Stimulated activated CD4-positive, alpha-beta T cell treated with anti-CD3 and anti-CD28 coated beads, Interleukin-15, amount 100 ng/mL, for 48 hours (primary cell): Measurements from ENCODE around the gene CDC73.
"Not testable (repeated sequence)": the region's sequence is repeated elsewhere in the genome, so short reads cannot be mapped to it uniquely, and the experiment has no call there.

Experiments
- DNase-seq, 2 donors: peaks; one replicate each; pipeline ENCODE4 v3.0.0-alpha.2; 2020; ENCODE audit warnings: low read depth in 2 of 2

CDC73 gene

GRCh38 chr1:193181536-193181935, 59.7 kb downstream of the CDC73 start:
- no peak for DNase-seq

GRCh38 chr1:193181985-193182384, 60.2 kb downstream of the CDC73 start:
- no peak for DNase-seq

GRCh38 chr1:193183019-193183627, 61.3 kb downstream of the CDC73 start:
- DNase-seq = no peak

GRCh38 chr1:193184776-193185175, 62.9 kb downstream of the CDC73 start:
- DNase-seq = no peak

GRCh38 chr1:193185211-193185610, 63.4 kb downstream of the CDC73 start:
- no peak for DNase-seq

- DNase-seq = no peak
Observed at GRCh38 chr1:193185901-193186731, 64.3 kb downstream of the CDC73 start, which contains the start of gene B3GALT2. Gene B3GALT2 (minus strand): TSS chr1:193186613. CDS start chr1:193181562, 5,051 bp downstream.

GRCh38 chr1:193187114-193187513, 65.3 kb downstream of the CDC73 start:
- no peak for DNase-seq

GRCh38 chr1:193188915-193189314, 67.1 kb downstream of the CDC73 start:
- not testable (repeated sequence) for DNase-seq

GRCh38 chr1:193189442-193190095, 67.7 kb downstream of the CDC73 start:
- DNase-seq = no peak

- DNase-seq = no peak
Observed at GRCh38 chr1:193190096-193190744, 68.4 kb downstream of the CDC73 start.

GRCh38 chr1:193192586-193192985, 70.8 kb downstream of the CDC73 start:
- DNase-seq = no peak

GRCh38 chr1:193199940-193200339, 78.1 kb downstream of the CDC73 start:
- no peak for DNase-seq

- no peak for DNase-seq
Observed at GRCh38 chr1:193201021-193201420, 79.2 kb downstream of the CDC73 start.

GRCh38 chr1:193210996-193211395, 89.2 kb downstream of the CDC73 start:
- no peak for DNase-seq

GRCh38 chr1:193211539-193211938, 89.7 kb downstream of the CDC73 start:
- DNase-seq = no peak

GRCh38 chr1:193212637-193213036, 90.8 kb downstream of the CDC73 start:
- DNase-seq = no peak

- no peak for DNase-seq
Observed at GRCh38 chr1:193213998-193214397, 92.2 kb downstream of the CDC73 start.

- no peak for DNase-seq
Observed at GRCh38 chr1:193216920-193217319, 95.1 kb downstream of the CDC73 start.

- no peak for DNase-seq
Observed at GRCh38 chr1:193219391-193219790, 97.6 kb downstream of the CDC73 start.

- DNase-seq = no peak
Observed at GRCh38 chr1:193221651-193222050, 99.8 kb downstream of the CDC73 start.

GRCh38 chr1:193222056-193222615, 100.3 kb downstream of the CDC73 start:
- DNase-seq = no peak

- DNase-seq = no peak
Observed at GRCh38 chr1:193229136-193229535, 107.3 kb downstream of the CDC73 start.
